RWPE2 (cell line): ENCODE data around the gene NRBF2.
"Not testable (repeated sequence)": the region's sequence is repeated elsewhere in the genome, so short reads cannot be mapped to it uniquely, and the experiment has no call there.

Experiments used
- ATAC-seq: fragments of 200-7000 bp; cut with Tn5 transposase; 3 replicates; pipeline ENCODE4 v1.9.1; 2021; ENCODE audit warnings: low read depth
- DNase-seq: peaks from one replicate; pipeline ENCODE4 v3.0.0-alpha.2; 2020; ENCODE audit warnings: low spot score
- H3K27ac ChIP-seq: fragments of 450-650 bp; 2 replicates; pipeline ENCODE4 v1.5.1; 2017; ENCODE audit warnings: mild to moderate bottlenecking; ENCODE audit not compliant: poor library complexity, severe bottlenecking
- H3K27me3 ChIP-seq: fragments of 250-450 bp; sonication (Bioruptor Pico); 2 replicates; pipeline ENCODE4 v1.5.1; 2021; ENCODE audit warnings: mild to moderate bottlenecking, moderate library complexity; ENCODE audit not compliant: insufficient read depth, poor library complexity, severe bottlenecking
- H3K36me3 ChIP-seq: fragments of 250-450 bp; sonication (Bioruptor Pico); 2 replicates; pipeline ENCODE4 v1.5.1; 2020; ENCODE audit warnings: low read depth, mild to moderate bottlenecking, moderate library complexity
- H3K4me1 ChIP-seq: fragments of 250-450 bp; sonication (Bioruptor Pico); 2 replicates; pipeline ENCODE4 v1.5.1; 2021; ENCODE audit warnings: mild to moderate bottlenecking, moderate library complexity; ENCODE audit not compliant: insufficient read depth, poor library complexity, severe bottlenecking
- H3K4me3 ChIP-seq: fragments of 250-450 bp; sonication (Bioruptor Pico); 2 replicates; pipeline ENCODE4 v1.5.1; 2021; ENCODE audit warnings: mild to moderate bottlenecking, moderate library complexity; ENCODE audit not compliant: severe bottlenecking
- H3K9me3 ChIP-seq: fragments of 250-450 bp; sonication (Bioruptor Pico); 2 replicates; pipeline ENCODE4 v1.5.1; 2021; ENCODE audit warnings: mild to moderate bottlenecking, moderate library complexity; ENCODE audit not compliant: severe bottlenecking
- TF ChIP-seq, protein P1 (sequence below): fragments of 450-650 bp; IDR thresholded peaks from one replicate; pipeline ENCODE4 v1.5.1; 2017; ENCODE audit warnings: mild to moderate bottlenecking, moderate library complexity; ENCODE audit not compliant: poor library complexity, severe bottlenecking

The NRBF2 gene

GRCh38 chr10:63142136-63142535 lies 9.0 kb downstream of the NRBF2 start:
- Histone ChIP-seq H3K9me3 (no peaks in the 10 kb centered on the region), H3K36me3 (peaks cover 36% of the 10 kb centered on the region), H3K27ac (no peak overlapping the region), H3K4me3 (no peak overlapping the region), H3K27me3 (no peaks in the 10 kb centered on the region), H3K4me1 (peaks cover 3% of the 10 kb centered on the region)
- DNase-seq = no peak
- TF ChIP-seq, protein P1, sequence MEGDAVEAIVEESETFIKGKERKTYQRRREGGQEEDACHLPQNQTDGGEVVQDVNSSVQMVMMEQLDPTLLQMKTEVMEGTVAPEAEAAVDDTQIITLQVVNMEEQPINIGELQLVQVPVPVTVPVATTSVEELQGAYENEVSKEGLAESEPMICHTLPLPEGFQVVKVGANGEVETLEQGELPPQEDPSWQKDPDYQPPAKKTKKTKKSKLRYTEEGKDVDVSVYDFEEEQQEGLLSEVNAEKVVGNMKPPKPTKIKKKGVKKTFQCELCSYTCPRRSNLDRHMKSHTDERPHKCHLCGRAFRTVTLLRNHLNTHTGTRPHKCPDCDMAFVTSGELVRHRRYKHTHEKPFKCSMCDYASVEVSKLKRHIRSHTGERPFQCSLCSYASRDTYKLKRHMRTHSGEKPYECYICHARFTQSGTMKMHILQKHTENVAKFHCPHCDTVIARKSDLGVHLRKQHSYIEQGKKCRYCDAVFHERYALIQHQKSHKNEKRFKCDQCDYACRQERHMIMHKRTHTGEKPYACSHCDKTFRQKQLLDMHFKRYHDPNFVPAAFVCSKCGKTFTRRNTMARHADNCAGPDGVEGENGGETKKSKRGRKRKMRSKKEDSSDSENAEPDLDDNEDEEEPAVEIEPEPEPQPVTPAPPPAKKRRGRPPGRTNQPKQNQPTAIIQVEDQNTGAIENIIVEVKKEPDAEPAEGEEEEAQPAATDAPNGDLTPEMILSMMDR = no peak
- ATAC-seq = no peak

DNA sequence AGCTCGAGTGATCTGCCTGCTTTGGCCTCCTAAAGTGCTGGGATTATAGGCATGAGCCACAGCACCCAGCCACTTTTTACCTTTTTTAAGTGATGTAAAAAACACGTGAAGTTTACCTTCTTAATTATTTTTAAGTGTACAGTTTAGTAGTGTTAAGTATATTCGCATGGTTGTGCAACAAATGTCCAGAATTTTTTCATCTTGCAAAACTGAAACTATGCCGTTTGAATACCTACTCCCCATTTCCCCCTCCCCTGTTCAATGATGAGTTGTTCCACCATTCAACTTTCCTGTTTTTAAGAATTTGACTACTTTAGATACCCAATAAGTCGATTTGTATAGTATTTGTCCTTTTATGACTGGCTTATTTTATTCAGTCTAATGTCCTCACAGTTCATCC lies 10.9 kb downstream of the NRBF2 start:
- H3K4me1 ChIP-seq = peaks cover 3% of the 10 kb centered on the region
- H3K36me3 ChIP-seq = peaks cover 44% of the 10 kb centered on the region
- no peaks in the 10 kb centered on the region for H3K9me3 ChIP-seq
- no peak overlapping the region for H3K4me3 ChIP-seq
- H3K27me3 ChIP-seq = no peaks in the 10 kb centered on the region
- ATAC-seq (no peak), DNase-seq (no peak)
- TF ChIP-seq, protein P1 = no peak
- H3K27ac ChIP-seq = no peak overlapping the region

GRCh38 chr10:63145782-63146181 lies 12.7 kb downstream of the NRBF2 start:
- H3K27me3 ChIP-seq = no peaks in the 10 kb centered on the region
- no peak overlapping the region for H3K27ac ChIP-seq
- ATAC-seq = no peak
- H3K4me3 ChIP-seq = no peak overlapping the region
- peaks cover 3% of the 10 kb centered on the region for H3K4me1 ChIP-seq
- DNase-seq = no peak
- H3K36me3 ChIP-seq = peaks cover 36% of the 10 kb centered on the region
- H3K9me3 ChIP-seq = no peaks in the 10 kb centered on the region
- TF ChIP-seq, protein P1 = no peak

GRCh38 chr10:63146503-63146902 lies 13.4 kb downstream of the NRBF2 start:
- H3K27ac ChIP-seq = no peak overlapping the region
- no peak overlapping the region for H3K4me3 ChIP-seq
- peaks cover 38% of the 10 kb centered on the region for H3K36me3 ChIP-seq
- no peaks in the 10 kb centered on the region for H3K27me3 ChIP-seq
- TF ChIP-seq, protein P1 = no peak
- no peak for ATAC-seq
- H3K4me1 ChIP-seq = peaks cover 3% of the 10 kb centered on the region
- H3K9me3 ChIP-seq = no peaks in the 10 kb centered on the region
- no peak for DNase-seq

GRCh38 chr10:63150745-63151144 lies 17.6 kb downstream of the NRBF2 start:
- no peak overlapping the region for H3K4me3 ChIP-seq
- H3K36me3 ChIP-seq = peaks cover 76% of the 10 kb centered on the region
- no peak for ATAC-seq

DNA sequence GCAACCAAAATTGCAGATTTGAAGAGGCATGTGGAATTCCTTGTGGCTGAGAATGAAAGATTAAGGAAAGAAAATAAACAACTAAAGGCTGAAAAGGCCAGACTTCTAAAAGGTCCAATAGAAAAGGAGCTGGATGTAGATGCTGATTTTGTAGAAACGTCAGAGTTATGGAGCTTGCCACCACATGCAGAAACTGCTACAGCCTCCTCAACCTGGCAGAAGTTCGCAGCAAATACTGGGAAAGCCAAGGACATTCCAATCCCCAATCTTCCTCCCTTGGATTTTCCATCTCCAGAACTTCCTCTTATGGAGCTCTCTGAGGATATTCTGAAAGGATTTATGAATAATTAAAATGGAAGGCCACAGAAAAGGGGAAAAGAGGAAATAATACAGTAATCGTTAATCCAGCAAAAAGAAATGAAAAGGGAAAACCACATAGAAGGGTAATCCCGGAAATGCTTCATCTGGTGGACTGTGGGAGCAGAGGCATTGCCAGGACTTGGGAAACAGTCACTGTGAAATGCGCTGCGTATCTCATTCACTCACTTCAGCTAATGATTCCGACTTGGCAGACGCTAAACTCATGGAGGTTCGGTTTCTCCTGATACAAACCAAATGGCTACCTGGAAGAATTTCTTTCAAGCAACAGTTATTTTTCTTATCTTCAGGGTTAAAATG lies 20.9 kb downstream of the NRBF2 start:
- not testable (repeated sequence) for H3K4me3 ChIP-seq, DNase-seq, ATAC-seq, H3K27ac ChIP-seq, H3K4me1 ChIP-seq, H3K9me3 ChIP-seq, H3K27me3 ChIP-seq
- H3K36me3 ChIP-seq = peaks cover 53% of the 10 kb centered on the region

More at GRCh38 chr10:63150745-63151144, 17.6 kb downstream of the NRBF2 start:
- Histone ChIP-seq H3K27me3 (no peaks in the 10 kb centered on the region), H3K4me1 (no peaks in the 10 kb centered on the region), H3K9me3 (no peaks in the 10 kb centered on the region), H3K27ac (no peak overlapping the region)
- no peak for DNase-seq
- TF ChIP-seq, protein P1 = no peak
